WTC11 (cell line): ENCODE results near the gene MTERF4. TPM values are rescaled to one million over a fixed set of nuclear protein-coding genes. Genes with fewer than 3 reads are reported as not detected.

Experiments used
- ATAC-seq: fragments of 200-7000 bp; cut with Tn5 transposase; 2 replicates; pipeline ENCODE4 v1.10.0; 2021; ENCODE audit warnings: mild to moderate bottlenecking, moderate library complexity
- CTCF ChIA-PET: fragments of 300-600 bp; sonication (Branson Sonifier 250); formaldehyde crosslinking; loops from one replicate; lab custom pipeline; 2021; ENCODE audit warnings: antibody characterized with exemption; lab: Charles Lee
- POLR2A ChIA-PET: fragments of 350-600 bp; sonication (Branson Sonifier 250); formaldehyde crosslinking; loops from one replicate; lab custom pipeline; 2021; ENCODE audit warnings: antibody characterized with exemption; lab: Charles Lee
- DNase-seq: peaks from one replicate; pipeline ENCODE4 v3.0.0; 2021; ENCODE audit warnings: low spot score
- H3K27ac Mint-ChIP-seq: 2 replicates; pipeline ENCODE4 v1.8.0; 2021; ENCODE audit warnings: mixed read lengths
- H3K27me3 Mint-ChIP-seq: 2 replicates; pipeline ENCODE4 v1.8.0; 2021; ENCODE audit warnings: low read depth, mild to moderate bottlenecking, moderate library complexity, mixed read lengths
- H3K36me3 Mint-ChIP-seq: 2 replicates; pipeline ENCODE4 v1.8.0; 2021; ENCODE audit warnings: mixed read lengths
- H3K4me1 Mint-ChIP-seq: 2 replicates; pipeline ENCODE4 v1.8.0; 2022; ENCODE audit warnings: mixed read lengths
- H3K4me3 Mint-ChIP-seq: 2 replicates; pipeline ENCODE4 v1.8.0; 2021; ENCODE audit warnings: mild to moderate bottlenecking, moderate library complexity, mixed read lengths
- H3K9me3 Mint-ChIP-seq: 2 replicates; pipeline ENCODE4 v1.8.0; 2021; ENCODE audit warnings: mixed read lengths
- CREM ChIP-seq: sonication (generic); formaldehyde crosslinking; IDR thresholded peaks from 2 replicates; pipeline ENCODE4 v1.8.1; 2022; ENCODE audit warnings: mild to moderate bottlenecking, missing genetic modification reagents, moderate library complexity
- ELF4 ChIP-seq: sonication (generic); formaldehyde crosslinking; IDR thresholded peaks from 2 replicates; pipeline ENCODE4 v1.8.1; 2022; ENCODE audit warnings: low read depth, mild to moderate bottlenecking, moderate library complexity, missing genetic modification reagents
- FOXJ3 ChIP-seq: sonication (generic); formaldehyde crosslinking; IDR thresholded peaks from 2 replicates; pipeline ENCODE4 v1.9.0; 2021; ENCODE audit warnings: missing genetic modification reagents, mild to moderate bottlenecking, borderline replicate concordance
- FOXP1 ChIP-seq: sonication (generic); formaldehyde crosslinking; IDR thresholded peaks from 2 replicates; pipeline ENCODE4 v1.8.0; 2022; ENCODE audit warnings: missing genetic modification reagents, mild to moderate bottlenecking, moderate library complexity, borderline replicate concordance
- GTF2I ChIP-seq: fragments of 250-450 bp; sonication (Bioruptor Pico); conservative IDR thresholded peaks from 2 replicates; pipeline ENCODE4 v1.4.0; 2021; ENCODE audit warnings: mild to moderate bottlenecking
- JAZF1 ChIP-seq: fragments of 250-450 bp; sonication (Bioruptor Pico); IDR thresholded peaks from 2 replicates; pipeline ENCODE4 v1.9.0; 2021; ENCODE audit warnings: moderate library complexity, mild to moderate bottlenecking, inconsistent platforms
- NFE2L1 ChIP-seq: sonication (generic); formaldehyde crosslinking; IDR thresholded peaks from 2 replicates; pipeline ENCODE4 v1.8.1; 2023; ENCODE audit warnings: missing genetic modification reagents
- SOX15 ChIP-seq: fragments of 250-450 bp; sonication (Bioruptor Pico); IDR thresholded peaks from 2 replicates; pipeline ENCODE4 v1.9.0; 2021; ENCODE audit warnings: mild to moderate bottlenecking
- TP53 ChIP-seq: sonication (generic); formaldehyde crosslinking; IDR thresholded peaks from 2 replicates; pipeline ENCODE4 v1.8.1; 2023; ENCODE audit warnings: mild to moderate bottlenecking, missing genetic modification reagents
- ZNF263 ChIP-seq: sonication (generic); formaldehyde crosslinking; IDR thresholded peaks from 2 replicates; pipeline ENCODE4 v1.8.1; 2022; ENCODE audit warnings: low read depth, mild to moderate bottlenecking, moderate library complexity, missing genetic modification reagents
- ZNF671 ChIP-seq: fragments of 250-450 bp; sonication (Bioruptor Pico); IDR thresholded peaks from 2 replicates; pipeline ENCODE4 v1.8.0; 2021; ENCODE audit warnings: mild to moderate bottlenecking
- total RNA-seq: library from RNA; stranded (reverse); gene quantifications from 3 replicates; pipeline ENCODE4 v1.2.3, GENCODE V29; 2021
- TF ChIP-seq, protein P1 (sequence below): fragments of 250-450 bp; sonication (Bioruptor Pico); conservative IDR thresholded peaks from 2 replicates; pipeline ENCODE4 v1.9.0; 2021; ENCODE audit warnings: mild to moderate bottlenecking
- TF ChIP-seq, protein P2 (sequence below): sonication (generic); formaldehyde crosslinking; IDR thresholded peaks from 2 replicates; pipeline ENCODE4 v1.8.0; 2023; ENCODE audit warnings: missing genetic modification reagents
- TF ChIP-seq, protein P3 (sequence below): fragments of 250-450 bp; sonication (Bioruptor Pico); IDR thresholded peaks from 2 replicates; pipeline ENCODE4 v1.8.0; 2021; ENCODE audit warnings: mild to moderate bottlenecking
- TF ChIP-seq, protein P4 (sequence below): sonication (generic); formaldehyde crosslinking; IDR thresholded peaks from 2 replicates; pipeline ENCODE4 v1.8.1; 2022; ENCODE audit warnings: mild to moderate bottlenecking, moderate library complexity, missing genetic modification reagents
- TF ChIP-seq, protein P5 (sequence below): sonication (generic); formaldehyde crosslinking; IDR thresholded peaks from 2 replicates; pipeline ENCODE4 v1.8.0; 2022; ENCODE audit warnings: mild to moderate bottlenecking, missing genetic modification reagents
- TF ChIP-seq, protein P6 (sequence below): sonication (generic); formaldehyde crosslinking; IDR thresholded peaks from 2 replicates; pipeline ENCODE4 v1.8.0; 2022; ENCODE audit warnings: mild to moderate bottlenecking, missing genetic modification reagents
- TF ChIP-seq, protein P7 (sequence below): sonication (generic); formaldehyde crosslinking; IDR thresholded peaks from 2 replicates; pipeline ENCODE4 v1.8.1; 2023; ENCODE audit warnings: mild to moderate bottlenecking, missing genetic modification reagents, moderate library complexity
- TF ChIP-seq, protein P8 (sequence below): sonication (generic); formaldehyde crosslinking; conservative IDR thresholded peaks from 2 replicates; pipeline ENCODE4 v1.8.1; 2023; ENCODE audit warnings: mild to moderate bottlenecking, low read depth, missing genetic modification reagents, moderate library complexity

The MTERF4 gene
- total RNA-seq, 1 experiment from 2014 or later = 23.3 TPM

DNA sequence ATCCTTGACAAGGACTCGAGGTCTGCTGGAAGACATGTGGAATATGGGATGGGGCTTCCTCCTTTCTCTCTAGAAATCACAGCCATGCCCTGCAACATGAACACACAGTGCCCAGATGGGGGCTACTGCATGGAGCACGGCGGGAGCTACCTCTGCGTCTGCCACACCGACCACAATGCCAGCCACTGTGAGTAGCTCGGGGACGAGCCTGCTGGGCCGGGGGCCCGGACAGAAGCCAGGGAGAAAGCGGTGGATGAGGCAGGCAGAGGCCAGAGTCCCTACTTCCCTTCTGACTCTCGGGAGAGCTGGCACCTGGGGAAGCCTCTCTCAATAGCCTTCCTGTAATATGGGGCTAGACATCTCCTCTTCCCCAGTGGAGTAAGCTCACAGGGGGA, 53.1 kb downstream of the MTERF4 start (continued):
- TF ChIP-seq, protein P1, sequence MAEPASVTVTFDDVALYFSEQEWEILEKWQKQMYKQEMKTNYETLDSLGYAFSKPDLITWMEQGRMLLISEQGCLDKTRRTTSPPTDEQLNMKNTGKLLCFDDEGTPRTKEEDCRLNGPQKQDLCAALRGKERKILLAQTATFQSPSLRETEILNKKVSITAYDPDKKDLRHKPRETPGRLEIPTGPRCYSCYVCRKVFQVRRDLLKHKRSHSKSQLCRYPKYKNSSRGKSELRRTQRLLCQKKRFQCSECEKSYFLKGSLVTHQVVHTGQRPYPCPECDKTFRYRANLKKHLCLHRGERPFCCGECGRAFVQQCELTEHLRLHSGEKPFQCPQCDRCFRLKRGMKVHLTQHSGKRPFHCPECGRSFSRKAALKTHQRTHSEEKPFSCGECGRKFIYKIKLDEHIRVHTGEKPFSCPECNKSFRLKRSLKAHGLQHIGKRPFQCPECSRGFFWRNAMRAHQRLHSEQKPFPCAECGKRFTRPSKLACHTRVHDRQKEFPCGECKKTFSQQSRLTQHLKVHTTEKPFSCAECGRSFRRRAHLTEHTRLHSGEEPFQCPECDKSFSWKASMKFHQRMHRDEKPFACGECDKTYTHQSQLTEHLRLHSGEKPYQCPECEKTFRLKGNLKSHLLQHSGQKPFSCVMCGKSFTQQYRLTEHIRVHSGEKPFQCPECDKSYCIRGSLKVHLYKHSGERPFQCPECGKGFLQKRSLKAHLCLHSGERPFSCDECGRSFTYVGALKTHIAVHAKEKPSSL (CRISPR knock-in tag) = no peak
- no peak for TF ChIP-seq ZNF671
- TF ChIP-seq, all 79 proteins: peak for 0

DNA sequence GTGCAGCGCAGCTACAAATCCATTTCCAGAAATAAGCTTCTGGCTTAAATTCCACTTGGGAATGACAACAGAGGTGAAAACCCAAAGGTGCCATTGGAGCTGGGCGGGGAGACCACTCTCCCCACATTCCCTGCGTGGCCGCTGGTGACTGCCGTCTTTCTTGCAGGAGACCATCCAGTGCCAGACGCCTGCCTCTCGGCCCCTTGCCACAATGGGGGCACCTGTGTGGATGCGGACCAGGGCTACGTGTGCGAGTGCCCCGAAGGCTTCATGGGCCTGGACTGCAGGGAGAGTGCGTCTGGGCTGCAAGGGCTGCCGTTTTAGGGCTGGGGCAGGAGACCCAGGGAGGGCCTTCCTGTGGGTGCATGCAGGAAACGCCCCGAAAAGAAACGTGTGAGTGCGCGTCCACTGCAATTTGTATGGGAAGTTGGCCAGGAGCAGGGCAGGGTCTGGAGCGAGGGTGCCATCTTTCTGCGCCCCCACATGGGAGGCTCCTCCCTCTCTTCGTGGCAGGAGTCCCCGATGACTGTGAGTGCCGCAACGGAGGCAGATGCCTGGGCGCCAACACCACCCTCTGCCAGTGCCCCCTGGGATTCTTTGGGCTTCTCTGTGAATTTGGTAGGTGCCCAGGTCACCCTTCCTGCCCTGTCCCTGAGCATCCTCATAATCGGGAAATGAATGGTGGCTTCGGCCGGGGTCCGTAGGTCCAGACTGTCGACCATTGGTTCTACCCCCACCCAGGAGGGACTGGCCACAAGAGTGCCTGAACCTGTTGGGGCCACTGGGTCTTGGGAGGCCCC, 53.7 kb downstream of the MTERF4 start:
- TF ChIP-seq, protein P2, sequence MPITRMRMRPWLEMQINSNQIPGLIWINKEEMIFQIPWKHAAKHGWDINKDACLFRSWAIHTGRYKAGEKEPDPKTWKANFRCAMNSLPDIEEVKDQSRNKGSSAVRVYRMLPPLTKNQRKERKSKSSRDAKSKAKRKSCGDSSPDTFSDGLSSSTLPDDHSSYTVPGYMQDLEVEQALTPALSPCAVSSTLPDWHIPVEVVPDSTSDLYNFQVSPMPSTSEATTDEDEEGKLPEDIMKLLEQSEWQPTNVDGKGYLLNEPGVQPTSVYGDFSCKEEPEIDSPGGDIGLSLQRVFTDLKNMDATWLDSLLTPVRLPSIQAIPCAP (CRISPR knock-in tag) = no peak
- TF ChIP-seq GTF2I (CRISPR knock-in tag) (no peak), JAZF1 (no peak), SOX15 (no peak), FOXJ3 (no peak), TP53 (no peak), ZNF263 (CRISPR knock-in tag) (no peak), FOXP1 (CRISPR knock-in tag) (no peak), ELF4 (CRISPR knock-in tag) (no peak), CREM (CRISPR knock-in tag) (no peak), NFE2L1 (CRISPR knock-in tag) (no peak)
- TF ChIP-seq, protein P3, sequence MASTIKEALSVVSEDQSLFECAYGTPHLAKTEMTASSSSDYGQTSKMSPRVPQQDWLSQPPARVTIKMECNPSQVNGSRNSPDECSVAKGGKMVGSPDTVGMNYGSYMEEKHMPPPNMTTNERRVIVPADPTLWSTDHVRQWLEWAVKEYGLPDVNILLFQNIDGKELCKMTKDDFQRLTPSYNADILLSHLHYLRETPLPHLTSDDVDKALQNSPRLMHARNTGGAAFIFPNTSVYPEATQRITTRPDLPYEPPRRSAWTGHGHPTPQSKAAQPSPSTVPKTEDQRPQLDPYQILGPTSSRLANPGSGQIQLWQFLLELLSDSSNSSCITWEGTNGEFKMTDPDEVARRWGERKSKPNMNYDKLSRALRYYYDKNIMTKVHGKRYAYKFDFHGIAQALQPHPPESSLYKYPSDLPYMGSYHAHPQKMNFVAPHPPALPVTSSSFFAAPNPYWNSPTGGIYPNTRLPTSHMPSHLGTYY (CRISPR knock-in tag) = no peak
- TF ChIP-seq, protein P4, sequence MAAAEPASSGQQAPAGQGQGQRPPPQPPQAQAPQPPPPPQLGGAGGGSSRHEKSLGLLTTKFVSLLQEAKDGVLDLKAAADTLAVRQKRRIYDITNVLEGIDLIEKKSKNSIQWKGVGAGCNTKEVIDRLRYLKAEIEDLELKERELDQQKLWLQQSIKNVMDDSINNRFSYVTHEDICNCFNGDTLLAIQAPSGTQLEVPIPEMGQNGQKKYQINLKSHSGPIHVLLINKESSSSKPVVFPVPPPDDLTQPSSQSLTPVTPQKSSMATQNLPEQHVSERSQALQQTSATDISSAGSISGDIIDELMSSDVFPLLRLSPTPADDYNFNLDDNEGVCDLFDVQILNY (CRISPR knock-in tag) = no peak
- TF ChIP-seq, protein P5, sequence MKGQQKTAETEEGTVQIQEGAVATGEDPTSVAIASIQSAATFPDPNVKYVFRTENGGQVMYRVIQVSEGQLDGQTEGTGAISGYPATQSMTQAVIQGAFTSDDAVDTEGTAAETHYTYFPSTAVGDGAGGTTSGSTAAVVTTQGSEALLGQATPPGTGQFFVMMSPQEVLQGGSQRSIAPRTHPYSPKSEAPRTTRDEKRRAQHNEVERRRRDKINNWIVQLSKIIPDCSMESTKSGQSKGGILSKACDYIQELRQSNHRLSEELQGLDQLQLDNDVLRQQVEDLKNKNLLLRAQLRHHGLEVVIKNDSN (CRISPR knock-in tag) = no peak
- TF ChIP-seq, protein P6, sequence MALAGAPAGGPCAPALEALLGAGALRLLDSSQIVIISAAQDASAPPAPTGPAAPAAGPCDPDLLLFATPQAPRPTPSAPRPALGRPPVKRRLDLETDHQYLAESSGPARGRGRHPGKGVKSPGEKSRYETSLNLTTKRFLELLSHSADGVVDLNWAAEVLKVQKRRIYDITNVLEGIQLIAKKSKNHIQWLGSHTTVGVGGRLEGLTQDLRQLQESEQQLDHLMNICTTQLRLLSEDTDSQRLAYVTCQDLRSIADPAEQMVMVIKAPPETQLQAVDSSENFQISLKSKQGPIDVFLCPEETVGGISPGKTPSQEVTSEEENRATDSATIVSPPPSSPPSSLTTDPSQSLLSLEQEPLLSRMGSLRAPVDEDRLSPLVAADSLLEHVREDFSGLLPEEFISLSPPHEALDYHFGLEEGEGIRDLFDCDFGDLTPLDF (CRISPR knock-in tag) = no peak
- TF ChIP-seq, protein P7, sequence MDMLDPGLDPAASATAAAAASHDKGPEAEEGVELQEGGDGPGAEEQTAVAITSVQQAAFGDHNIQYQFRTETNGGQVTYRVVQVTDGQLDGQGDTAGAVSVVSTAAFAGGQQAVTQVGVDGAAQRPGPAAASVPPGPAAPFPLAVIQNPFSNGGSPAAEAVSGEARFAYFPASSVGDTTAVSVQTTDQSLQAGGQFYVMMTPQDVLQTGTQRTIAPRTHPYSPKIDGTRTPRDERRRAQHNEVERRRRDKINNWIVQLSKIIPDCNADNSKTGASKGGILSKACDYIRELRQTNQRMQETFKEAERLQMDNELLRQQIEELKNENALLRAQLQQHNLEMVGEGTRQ (CRISPR knock-in tag) = no peak
- TF ChIP-seq, protein P8, sequence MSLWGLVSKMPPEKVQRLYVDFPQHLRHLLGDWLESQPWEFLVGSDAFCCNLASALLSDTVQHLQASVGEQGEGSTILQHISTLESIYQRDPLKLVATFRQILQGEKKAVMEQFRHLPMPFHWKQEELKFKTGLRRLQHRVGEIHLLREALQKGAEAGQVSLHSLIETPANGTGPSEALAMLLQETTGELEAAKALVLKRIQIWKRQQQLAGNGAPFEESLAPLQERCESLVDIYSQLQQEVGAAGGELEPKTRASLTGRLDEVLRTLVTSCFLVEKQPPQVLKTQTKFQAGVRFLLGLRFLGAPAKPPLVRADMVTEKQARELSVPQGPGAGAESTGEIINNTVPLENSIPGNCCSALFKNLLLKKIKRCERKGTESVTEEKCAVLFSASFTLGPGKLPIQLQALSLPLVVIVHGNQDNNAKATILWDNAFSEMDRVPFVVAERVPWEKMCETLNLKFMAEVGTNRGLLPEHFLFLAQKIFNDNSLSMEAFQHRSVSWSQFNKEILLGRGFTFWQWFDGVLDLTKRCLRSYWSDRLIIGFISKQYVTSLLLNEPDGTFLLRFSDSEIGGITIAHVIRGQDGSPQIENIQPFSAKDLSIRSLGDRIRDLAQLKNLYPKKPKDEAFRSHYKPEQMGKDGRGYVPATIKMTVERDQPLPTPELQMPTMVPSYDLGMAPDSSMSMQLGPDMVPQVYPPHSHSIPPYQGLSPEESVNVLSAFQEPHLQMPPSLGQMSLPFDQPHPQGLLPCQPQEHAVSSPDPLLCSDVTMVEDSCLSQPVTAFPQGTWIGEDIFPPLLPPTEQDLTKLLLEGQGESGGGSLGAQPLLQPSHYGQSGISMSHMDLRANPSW (CRISPR knock-in tag) = no peak
- Mint-ChIP-seq H3K4me3 (no peak overlapping the region), H3K9me3 (peaks cover 14% of the 10 kb centered on the region), H3K27ac (no peak overlapping the region), H3K27me3 (no peaks in the 10 kb centered on the region; the same call in 1 of the 2 replicates), H3K4me1 (no peaks in the 10 kb centered on the region), H3K36me3 (0 out of 2 replicates have a peak, but pooled peaks cover 3% of the 10 kb centered on the region)
- POLR2A ChIA-PET = no interaction called here
- ATAC-seq (no peak), DNase-seq (no peak)
- CTCF ChIA-PET = interaction anchor here (0.9 kb wide), 1 partner anchor 134 kb away, joined by 5 read pairs; no protein-coding TSS in a partner anchor
